HS-27A (cell line): ENCODE measurements around the gene SERGEF.

Source experiments
- DNase-seq: peaks from one replicate; pipeline ENCODE4 v3.0.0-alpha.2; 2012; ENCODE audit warnings: low read depth, missing footprints

SERGEF gene

DNA sequence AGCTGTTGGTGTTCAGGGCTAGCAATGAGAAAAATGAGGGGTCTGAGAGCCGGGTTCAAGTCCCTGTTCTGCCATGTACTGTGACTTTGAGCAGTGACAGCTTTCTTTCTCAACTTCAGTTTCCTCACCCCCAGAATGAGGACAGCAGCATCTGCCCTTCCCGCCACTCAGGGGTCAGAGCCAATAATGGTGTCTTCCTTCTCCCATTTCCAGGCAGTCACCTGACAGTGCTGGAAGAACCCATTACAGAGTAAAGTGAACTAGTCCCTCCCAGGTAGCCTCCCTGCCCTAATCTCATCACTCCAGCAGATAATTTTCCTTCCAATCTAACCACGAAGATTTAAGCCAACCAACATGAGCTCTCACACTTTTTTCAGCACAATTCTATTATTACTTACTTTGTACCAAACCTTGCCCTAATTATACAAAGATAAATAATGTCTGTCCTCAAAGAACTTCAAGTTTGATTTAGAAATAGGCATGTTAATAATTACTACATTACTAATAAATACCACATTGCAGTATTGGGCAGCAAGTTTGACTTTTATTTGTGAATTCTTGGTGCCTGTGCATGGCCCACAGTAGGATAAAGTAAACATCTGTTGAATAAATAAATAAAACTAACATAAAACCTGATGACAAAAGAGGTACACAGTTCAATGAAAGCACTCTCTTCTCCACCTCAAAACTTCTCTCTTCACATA, 61.0 kb downstream of the SERGEF start:
- DNase-seq, result no peak

DNA sequence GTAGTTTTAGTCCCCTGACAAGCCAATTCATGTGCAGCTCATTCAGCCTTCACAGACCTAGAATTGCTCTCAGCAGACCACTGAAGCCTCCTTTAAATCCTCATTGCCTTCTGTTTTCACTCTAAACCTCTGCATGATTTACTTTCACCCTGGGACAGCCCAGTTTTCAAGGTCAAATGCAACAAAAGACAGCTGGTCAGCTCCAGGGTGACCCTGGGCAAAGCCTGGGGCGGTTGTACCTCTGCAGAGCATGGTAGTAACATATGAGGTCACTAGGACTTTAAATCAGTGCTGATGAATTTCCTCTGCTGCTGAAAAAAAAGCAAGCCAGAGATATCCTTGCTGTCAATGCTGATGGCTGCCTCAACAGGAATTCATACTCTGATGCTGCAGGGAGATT, 62.2 kb downstream of the SERGEF start:
- DNase-seq, result no peak

GRCh38 chr11:17948296-17948695, 64.6 kb downstream of the SERGEF start:
- no peak for DNase-seq

DNA sequence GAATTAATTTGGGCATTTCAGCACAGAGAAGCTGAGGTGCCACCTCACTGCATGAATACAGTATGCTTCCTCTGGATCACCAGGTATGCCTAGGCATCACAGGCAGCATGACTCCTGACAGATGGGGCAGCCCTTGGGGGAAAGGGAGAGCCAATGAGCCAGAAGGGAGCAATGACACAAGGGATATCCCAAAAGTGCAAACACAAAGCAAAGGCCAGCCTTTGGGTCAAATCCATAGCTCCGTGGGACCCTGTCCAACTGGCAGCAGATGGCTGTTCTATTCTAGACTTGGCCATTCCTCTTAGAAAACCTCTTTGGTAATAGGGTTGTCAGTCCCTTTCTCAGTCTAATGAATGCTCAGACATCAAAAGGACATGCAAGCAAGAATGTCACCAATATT, 73.3 kb downstream of the SERGEF start:
- DNase-seq, result no peak

GRCh38 chr11:17936790-17937189, 76.1 kb downstream of the SERGEF start:
- DNase-seq, result no peak

DNA sequence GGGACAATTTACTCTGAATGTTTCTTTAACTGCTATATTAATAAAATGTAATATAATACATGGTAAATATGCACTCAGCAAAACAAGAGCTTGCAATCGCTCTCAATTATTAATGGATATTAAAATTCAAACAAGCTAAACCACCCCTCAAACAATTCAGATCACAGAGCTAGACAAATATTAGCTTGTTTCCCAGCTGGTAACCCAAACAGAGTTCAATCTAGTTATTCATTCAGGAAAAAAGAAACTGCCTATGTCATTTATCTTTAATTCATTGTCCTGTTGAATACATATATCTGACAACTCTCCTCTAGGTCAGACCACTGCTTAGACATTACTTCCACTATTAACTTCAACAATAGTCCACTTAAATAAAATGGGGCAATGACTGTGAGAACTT, 78.7 kb downstream of the SERGEF start:
- no peak for DNase-seq

- DNase-seq, result no peak
Observed at GRCh38 chr11:17933708-17934107, 79.1 kb downstream of the SERGEF start.

DNA sequence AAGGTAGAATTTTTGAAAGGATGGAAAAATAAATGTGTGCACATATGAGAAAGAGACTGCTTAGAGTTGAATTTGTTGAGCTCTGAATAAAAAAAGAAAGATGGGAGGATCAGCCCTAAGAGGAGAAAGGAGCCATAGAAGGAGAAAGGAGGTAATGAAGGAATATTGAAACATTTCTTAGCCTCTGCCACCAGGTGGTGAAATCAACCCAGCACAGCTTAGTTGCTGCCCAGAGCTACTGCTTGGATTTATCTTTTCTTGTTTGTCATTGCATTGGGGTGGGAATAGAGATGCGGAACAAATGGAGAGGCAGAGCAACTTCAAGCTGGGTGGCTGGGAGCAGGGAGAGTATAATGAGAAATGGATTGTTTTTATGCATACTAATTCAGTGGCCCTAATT, 80.4 kb downstream of the SERGEF start:
- no peak for DNase-seq

- no peak for DNase-seq
Observed at GRCh38 chr11:17931595-17931994, 81.3 kb downstream of the SERGEF start.

GRCh38 chr11:17930544-17931125, 82.2 kb downstream of the SERGEF start:
- no peak for DNase-seq

DNA sequence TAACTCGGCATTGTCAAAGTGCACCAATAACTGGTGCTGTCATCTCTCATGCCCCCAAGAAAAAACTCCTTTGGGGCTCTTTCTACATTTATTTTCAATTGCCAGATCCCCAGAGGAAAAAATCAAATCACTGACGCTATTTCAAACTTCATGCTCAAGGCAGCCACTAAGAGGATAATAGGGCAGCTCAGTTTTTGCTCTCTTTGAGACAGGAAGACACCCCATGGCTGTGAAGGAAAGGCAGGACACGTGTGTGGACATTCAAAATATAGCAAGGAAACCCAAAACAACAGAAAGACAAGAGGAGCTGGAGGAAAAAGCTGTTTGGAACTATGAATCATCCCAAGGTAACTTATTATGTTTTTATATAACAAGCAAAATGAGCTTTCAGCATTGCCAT, 83.7 kb downstream of the SERGEF start:
- no peak for DNase-seq

DNA sequence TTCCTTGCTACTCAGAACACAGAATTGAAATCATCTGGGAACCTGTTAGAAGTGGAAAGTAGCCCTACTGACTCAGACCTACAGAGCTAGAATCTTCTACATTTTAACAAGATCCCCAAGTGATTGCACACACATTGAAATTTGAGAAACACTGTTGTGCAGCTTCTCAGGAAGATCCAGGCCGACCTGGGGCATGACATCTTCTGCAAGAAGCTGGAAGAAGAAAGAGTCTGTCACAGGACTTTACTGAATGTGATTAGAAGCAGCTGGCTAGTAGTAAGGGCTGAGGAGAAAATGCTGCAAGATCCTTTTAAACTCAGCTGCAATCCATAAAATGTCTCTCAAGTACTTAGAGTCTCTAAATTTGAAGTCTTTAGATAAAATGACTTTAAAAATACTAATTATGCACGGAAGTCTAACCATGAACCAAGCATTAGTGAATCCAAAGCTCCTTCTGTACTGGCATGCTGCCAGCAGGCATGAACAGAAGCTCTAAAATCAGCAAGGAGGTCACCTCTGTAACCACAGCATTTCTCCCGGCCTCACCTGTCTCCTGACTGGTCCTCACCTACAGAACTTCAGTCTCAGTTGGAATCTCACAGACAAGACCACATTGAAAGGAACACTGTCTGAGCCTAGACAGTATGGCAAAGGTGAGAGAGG, 85.0 kb downstream of the SERGEF start:
- no peak for DNase-seq

- DNase-seq, result no peak
Observed at GRCh38 chr11:17927041-17927440, 85.8 kb downstream of the SERGEF start.

DNA sequence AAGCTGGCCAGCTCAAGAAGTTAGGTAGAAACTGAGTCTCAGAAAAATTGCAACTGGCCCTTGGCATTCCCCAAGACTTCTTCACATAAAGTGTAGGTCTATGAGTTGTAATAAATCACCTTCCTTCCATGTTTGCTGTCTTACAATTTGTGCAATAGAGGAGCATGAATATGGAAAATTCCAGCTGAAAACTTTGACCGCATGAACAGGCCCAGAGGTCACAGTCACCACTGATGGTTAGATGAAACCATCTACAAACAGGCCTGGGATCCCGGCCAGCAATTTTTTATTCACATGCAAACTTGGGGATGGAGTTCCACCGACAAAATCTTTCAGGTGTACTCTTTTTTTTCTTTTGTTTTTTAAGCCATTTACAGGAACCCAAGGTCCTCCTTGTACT, 88.1 kb downstream of the SERGEF start:
- no peak for DNase-seq

DNA sequence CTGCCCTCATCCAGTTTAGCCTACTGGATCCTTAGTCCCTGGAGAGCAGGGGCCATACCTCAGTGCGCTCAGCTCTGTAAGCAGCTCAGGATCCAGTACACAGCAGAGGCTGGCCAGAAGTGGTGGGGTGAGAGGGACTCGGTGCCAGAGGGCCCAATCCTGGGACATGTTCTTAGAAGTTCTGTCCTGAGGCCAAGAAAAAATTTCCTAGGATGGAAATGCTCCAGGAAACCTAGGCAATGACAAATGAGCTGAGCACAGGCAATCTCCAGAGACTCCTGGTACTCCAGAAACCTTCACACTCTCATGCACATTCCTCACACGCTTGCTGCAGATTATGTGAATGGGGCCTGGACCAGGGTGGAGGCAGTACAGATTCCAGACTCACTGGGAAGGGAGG, 89.6 kb downstream of the SERGEF start:
- no peak for DNase-seq

- no peak for DNase-seq
Observed at GRCh38 chr11:17922416-17922788, 90.4 kb downstream of the SERGEF start.

GRCh38 chr11:17921659-17922415, 91.0 kb downstream of the SERGEF start:
- no peak for DNase-seq

- DNase-seq, result no peak
Observed at GRCh38 chr11:17918049-17918605, 94.7 kb downstream of the SERGEF start.

DNA sequence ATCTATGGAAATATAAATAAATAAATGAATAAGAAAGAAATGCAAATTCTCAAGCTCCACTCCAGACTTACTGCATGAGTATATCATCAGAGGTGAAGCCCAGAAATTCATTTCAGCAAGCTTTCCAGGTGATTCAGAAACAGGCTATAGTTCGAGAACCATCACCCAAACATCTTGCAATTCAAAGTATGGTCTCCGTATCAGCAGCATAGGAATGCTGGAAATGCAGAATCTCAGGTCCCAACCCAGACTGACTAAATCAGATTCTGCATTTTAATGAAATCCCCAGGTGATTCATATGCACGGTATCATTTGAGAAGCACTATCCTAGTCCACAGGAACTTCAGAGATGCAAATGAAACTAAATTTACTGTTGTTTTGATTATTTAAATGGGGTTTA, 95.3 kb downstream of the SERGEF start:
- DNase-seq, result no peak

DNA sequence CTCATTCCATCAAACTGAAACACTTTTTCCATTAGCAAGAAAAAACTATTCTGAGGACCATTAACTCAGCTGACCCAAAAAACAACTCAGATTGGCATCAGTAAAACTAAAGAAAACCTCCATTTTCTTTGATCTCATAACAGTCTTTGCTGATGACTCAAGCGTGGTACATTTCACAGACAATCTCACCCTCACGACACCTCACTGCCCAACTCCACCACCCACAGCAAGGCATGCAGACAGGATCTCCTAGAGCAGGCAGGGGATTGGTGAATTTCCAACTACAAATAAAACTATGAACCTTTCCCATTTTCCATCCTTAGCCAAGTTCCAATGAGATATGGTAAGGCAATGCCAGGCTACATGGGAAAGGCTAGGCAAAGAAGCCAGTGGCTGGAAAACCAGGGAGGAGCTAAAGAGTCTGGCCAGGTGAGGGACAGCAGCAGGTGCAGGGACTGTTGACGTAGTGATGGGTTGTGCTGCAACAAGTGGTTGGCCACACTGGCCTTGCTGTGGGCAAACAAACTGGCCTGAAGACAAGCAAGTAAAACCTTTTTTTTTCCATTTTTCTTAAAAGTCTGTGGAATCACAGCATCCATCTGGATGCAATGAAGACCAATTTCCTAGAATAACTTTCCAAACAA, 97.2 kb downstream of the SERGEF start:
- DNase-seq, result no peak

DNA sequence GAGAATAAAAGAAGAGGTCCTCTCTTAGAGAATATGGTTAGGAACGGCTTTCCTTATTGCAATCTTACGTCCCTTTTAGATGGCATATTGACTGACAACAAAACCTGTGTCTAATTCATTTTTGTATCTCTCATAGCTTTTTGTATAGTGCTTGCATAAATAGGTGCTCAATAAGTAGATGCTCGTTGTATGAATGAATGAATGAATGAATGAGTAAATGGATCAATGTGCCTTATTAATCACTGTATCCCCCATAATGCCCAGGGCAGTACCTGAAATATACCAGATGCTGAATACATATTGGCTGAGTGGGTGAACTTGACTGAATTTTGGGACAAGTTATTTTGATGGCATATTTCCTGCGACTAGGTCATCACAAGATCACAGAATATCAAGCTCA, 97.9 kb downstream of the SERGEF start:
- DNase-seq, result no peak

- DNase-seq, result no peak
Observed at GRCh38 chr11:17907046-17907445, 105.8 kb downstream of the SERGEF start.
